ENCODE data around the gene PREPL.

The PREPL gene

GRCh38 chr2:44361330-44362206 is at the start of gene PREPL, which contains the start of gene CAMKMT (continued):
- TF ChIP-seq ZNF18 (tag by site-specific recombination; IDR thresholded peaks at IDR 0.05), result no peak
- TF ChIP-seq ZNF639 (tag by site-specific recombination; IDR thresholded peaks at IDR 0.05), result no peak; the same call in 1 of the 2 replicates
- TF ChIP-seq SETDB1 (IDR thresholded peaks at IDR 0.05; ENCODE audit: insufficient read length, low read length), result no peak
- no peak for TF ChIP-seq ZBTB10 (tag by site-specific recombination; IDR thresholded peaks at IDR 0.05)
- TF ChIP-seq ZNF600 (tag by site-specific recombination; IDR thresholded peaks at IDR 0.05), result peak; percentile 71
- TF ChIP-seq PRDM4 (tag by site-specific recombination; IDR thresholded peaks at IDR 0.05), result no peak
- TF ChIP-seq ZSCAN23 (tag by site-specific recombination; IDR thresholded peaks at IDR 0.05), result no peak
- TF ChIP-seq PATZ1 (tag by site-specific recombination; IDR thresholded peaks at IDR 0.05), result peak; percentile 40
- TF ChIP-seq ZNF768 (tag by site-specific recombination; IDR thresholded peaks at IDR 0.05), result no peak
- no peak for TF ChIP-seq ZBTB44 (tag by site-specific recombination; IDR thresholded peaks at IDR 0.05)
- no peak for TF ChIP-seq IKZF3 (tag by site-specific recombination; IDR thresholded peaks at IDR 0.05)
- TF ChIP-seq ZNF560 (tag by site-specific recombination; IDR thresholded peaks at IDR 0.05; ENCODE audit: borderline replicate concordance), result no peak
- peak; percentile 44 for TF ChIP-seq SP7 (tag by site-specific recombination; IDR thresholded peaks at IDR 0.05)
- TF ChIP-seq ZNF629 (tag by site-specific recombination; IDR thresholded peaks at IDR 0.05), result peak; percentile 91
- peak; percentile 81 for TF ChIP-seq ZNF335 (tag by site-specific recombination; conservative IDR thresholded peaks at IDR 0.05)
- TF ChIP-seq ZNF280C (tag by site-specific recombination; IDR thresholded peaks at IDR 0.05), result no peak
- TF ChIP-seq ZNF433 (tag by site-specific recombination; IDR thresholded peaks at IDR 0.05; ENCODE audit: low read depth), result no peak
- no peak for TF ChIP-seq ZNF350 (tag by site-specific recombination; IDR thresholded peaks at IDR 0.05)
- TF ChIP-seq GLI2 (tag by site-specific recombination; IDR thresholded peaks at IDR 0.05; ENCODE audit: borderline replicate concordance, low read depth), result no peak
- TF ChIP-seq ZNF645 (tag by site-specific recombination; IDR thresholded peaks at IDR 0.05), result no peak
- TF ChIP-seq ZNF175 (tag by site-specific recombination; IDR thresholded peaks at IDR 0.05), result no peak
